Bronchial epithelial cell (primary cell): ENCODE measurements around the gene CLSTN2. TPM values are rescaled to one million over a fixed set of nuclear protein-coding genes. Genes with fewer than 3 reads are reported as not detected.
A peak's percentile ranks its signal among the peaks of the same experiment; 100 is the strongest.

ENCODE experiments used
- DNase-seq: peaks from one replicate; pipeline ENCODE4 v3.0.0-alpha.2; 2010; ENCODE audit warnings: low read depth
- FAIRE-seq: peaks from 2 replicates; lab custom pipeline; 2011; peaks lifted over from hg19 to GRCh38; lab: Jason Lieb, UNC
- H3K27me3 ChIP-seq: 2 replicates; pipeline ENCODE4 v1.5.1; 2011; ENCODE audit warnings: low read length; ENCODE audit not compliant: control insufficient read depth, insufficient read depth
- H3K36me3 ChIP-seq: 2 replicates; pipeline ENCODE4 v1.5.1; 2011; ENCODE audit warnings: low read length; ENCODE audit not compliant: control insufficient read depth, insufficient read depth
- H3K4me3 ChIP-seq: 2 replicates; pipeline ENCODE4 v1.5.1; 2011; ENCODE audit warnings: mild to moderate bottlenecking, low read depth, low read length, control low read depth
- total RNA-seq: library from RNA; depleted of rRNA; stranded (reverse); fragments of >200 nt; gene quantifications from 2 replicates; pipeline ENCODE4 v1.2.1, GENCODE V29; 2014
- TF ChIP-seq, protein P1 (sequence below): IDR thresholded peaks from 2 replicates; pipeline ENCODE4 v1.5.1; 2011; ENCODE audit warnings: mild to moderate bottlenecking, moderate library complexity, low read length, control low read depth, inconsistent platforms; ENCODE audit not compliant: insufficient read depth, severe bottlenecking

The CLSTN2 gene
- total RNA-seq, 1 donor from 2014 or later: 0.26 TPM

DNA sequence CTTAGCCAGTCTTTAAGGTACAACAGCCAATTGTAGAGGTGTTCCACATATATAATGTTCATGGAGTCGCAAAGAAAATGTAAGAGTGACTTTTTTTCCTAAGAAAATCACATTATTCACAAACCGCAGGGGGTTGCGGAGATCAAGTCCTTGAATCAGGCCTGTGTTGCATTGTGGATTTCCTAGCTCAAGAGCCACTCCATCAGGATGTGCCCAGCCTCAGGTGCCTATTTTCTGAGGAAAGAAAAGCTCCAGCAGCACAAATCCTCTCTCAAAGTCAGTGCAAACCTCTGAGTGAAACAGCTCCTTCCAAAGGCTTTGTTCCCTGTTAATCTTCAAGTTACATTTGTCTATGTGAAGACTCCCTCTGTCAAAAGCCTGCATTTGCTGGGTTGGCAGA is 349.4 kb downstream of the CLSTN2 start:
- Histone ChIP-seq H3K36me3 (no peaks in the 10 kb centered on the region), H3K4me3 (no peak overlapping the region), H3K27me3 (no peaks in the 10 kb centered on the region)
- TF ChIP-seq, protein P1, sequence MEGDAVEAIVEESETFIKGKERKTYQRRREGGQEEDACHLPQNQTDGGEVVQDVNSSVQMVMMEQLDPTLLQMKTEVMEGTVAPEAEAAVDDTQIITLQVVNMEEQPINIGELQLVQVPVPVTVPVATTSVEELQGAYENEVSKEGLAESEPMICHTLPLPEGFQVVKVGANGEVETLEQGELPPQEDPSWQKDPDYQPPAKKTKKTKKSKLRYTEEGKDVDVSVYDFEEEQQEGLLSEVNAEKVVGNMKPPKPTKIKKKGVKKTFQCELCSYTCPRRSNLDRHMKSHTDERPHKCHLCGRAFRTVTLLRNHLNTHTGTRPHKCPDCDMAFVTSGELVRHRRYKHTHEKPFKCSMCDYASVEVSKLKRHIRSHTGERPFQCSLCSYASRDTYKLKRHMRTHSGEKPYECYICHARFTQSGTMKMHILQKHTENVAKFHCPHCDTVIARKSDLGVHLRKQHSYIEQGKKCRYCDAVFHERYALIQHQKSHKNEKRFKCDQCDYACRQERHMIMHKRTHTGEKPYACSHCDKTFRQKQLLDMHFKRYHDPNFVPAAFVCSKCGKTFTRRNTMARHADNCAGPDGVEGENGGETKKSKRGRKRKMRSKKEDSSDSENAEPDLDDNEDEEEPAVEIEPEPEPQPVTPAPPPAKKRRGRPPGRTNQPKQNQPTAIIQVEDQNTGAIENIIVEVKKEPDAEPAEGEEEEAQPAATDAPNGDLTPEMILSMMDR: no peak
- DNase-seq (no peak), FAIRE-seq (no peak)

DNA sequence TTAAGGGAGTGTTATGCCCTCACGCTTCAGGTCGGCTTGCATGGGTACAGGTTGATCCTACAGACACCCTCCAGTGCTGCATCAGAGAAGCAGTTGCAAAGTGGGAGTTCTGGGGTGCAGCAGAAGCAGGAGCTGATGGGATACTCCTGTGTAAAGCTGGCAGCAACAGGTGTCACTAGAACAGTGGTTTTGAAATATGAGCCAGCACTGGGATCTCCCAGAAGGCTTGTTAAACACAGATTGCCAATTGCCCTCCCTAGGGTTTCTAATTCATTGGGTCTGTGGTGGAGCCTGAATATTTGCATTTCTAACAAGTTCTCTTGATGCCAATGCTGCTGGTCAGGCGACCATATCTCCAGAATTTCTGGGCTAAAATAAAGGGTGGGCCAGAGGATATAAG is 350.4 kb downstream of the CLSTN2 start:
- H3K4me3 ChIP-seq: no peak overlapping the region
- TF ChIP-seq, protein P1: no peak
- no peaks in the 10 kb centered on the region for H3K36me3 ChIP-seq
- FAIRE-seq (peak; percentile 81), DNase-seq (no peak)
- no peaks in the 10 kb centered on the region for H3K27me3 ChIP-seq

DNA sequence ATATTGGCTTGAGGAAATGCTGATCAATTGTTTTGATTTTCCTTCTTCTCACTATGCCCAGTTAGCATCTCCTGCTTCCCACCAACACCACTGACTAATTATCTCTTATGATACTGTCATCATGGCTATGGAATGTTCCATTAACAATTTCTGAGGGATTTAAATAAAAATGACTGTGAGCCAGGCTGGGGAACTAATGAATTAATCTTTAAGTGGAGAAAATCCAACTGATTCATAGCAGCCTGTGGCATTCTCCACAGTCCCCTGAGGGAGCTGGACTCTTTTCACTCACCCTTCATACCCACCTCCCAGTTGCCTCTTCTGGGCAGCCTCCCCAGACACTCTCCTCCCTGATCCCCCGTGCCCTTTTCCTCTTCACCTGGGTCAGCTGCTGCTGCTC is 353.6 kb downstream of the CLSTN2 start:
- no peak for FAIRE-seq
- TF ChIP-seq, protein P1: no peak
- no peak overlapping the region for H3K4me3 ChIP-seq
- peak; percentile 38 for DNase-seq
- H3K27me3 ChIP-seq: no peaks in the 10 kb centered on the region
- H3K36me3 ChIP-seq: no peaks in the 10 kb centered on the region

DNA sequence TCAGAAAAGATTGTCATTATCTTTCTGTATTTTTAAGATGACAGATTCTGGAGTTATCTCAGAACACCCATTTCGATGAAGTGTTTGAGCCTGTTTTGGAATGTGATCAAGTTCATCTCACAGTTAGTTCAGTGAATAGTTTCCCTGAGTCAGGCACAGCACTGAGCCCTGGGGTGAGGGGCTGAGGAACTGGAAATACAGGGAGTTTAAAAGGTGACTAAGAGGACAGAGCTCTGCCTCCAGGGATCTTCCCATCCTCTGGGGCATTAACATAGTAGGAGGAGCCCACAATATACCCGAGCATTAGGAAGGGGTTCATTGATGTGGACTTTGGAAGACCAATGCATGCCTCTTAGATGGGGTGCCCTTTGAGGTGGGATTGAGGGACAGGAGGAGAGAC is 355.1 kb downstream of the CLSTN2 start:
- DNase-seq: peak; percentile 77
- peak; percentile 76 for FAIRE-seq
- TF ChIP-seq, protein P1: no peak
- Histone ChIP-seq H3K4me3 (no peak overlapping the region), H3K27me3 (no peaks in the 10 kb centered on the region), H3K36me3 (no peaks in the 10 kb centered on the region)

DNA sequence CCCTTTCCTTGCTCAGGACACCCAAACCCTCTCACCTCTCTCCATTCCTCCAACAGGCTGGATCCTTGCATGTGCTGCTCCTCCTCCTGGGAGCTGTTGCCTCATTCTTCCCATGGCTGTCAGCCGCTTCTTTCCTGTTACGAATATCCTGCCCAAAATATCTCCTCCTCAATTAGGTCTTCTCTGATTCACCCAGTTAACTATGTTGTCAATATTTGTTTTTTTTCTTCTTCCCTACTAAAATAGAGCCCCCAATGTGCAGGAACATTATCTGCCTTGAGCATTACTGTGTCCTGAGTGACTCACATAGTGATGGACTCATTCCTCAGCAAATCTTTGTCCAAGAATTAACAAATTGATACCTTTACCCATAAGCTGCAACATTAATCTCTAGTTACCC is 357.2 kb downstream of the CLSTN2 start:
- FAIRE-seq (no peak), DNase-seq (peak; percentile 65)
- no peaks in the 10 kb centered on the region for H3K36me3 ChIP-seq
- H3K27me3 ChIP-seq: no peaks in the 10 kb centered on the region
- H3K4me3 ChIP-seq: no peak overlapping the region
- TF ChIP-seq, protein P1: no peak

DNA sequence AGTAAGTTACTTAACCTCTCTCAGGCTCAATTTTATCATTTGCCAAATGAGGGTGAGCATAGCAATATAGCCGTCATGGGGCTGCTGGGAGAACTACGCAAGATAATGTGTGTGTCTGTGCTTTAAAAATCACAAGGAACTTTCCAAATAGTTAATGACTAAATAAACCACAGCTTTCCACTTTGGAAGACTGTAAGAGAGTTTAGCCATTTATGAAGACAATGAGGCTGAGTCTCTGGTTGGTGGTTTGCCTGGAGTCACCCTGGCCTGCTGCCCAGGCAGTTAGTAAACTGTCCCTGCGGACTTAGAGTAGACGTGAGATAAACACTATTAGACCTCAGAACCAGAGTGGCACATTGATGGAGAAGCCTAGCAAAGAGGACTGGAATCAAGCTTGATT is 357.7 kb downstream of the CLSTN2 start:
- TF ChIP-seq, protein P1: no peak
- FAIRE-seq: no peak
- Histone ChIP-seq H3K4me3 (no peak overlapping the region), H3K36me3 (no peaks in the 10 kb centered on the region), H3K27me3 (no peaks in the 10 kb centered on the region)
- peak; percentile 85 for DNase-seq
